Measurements from ENCODE around the gene ROMO1.

Gene ROMO1

DNA sequence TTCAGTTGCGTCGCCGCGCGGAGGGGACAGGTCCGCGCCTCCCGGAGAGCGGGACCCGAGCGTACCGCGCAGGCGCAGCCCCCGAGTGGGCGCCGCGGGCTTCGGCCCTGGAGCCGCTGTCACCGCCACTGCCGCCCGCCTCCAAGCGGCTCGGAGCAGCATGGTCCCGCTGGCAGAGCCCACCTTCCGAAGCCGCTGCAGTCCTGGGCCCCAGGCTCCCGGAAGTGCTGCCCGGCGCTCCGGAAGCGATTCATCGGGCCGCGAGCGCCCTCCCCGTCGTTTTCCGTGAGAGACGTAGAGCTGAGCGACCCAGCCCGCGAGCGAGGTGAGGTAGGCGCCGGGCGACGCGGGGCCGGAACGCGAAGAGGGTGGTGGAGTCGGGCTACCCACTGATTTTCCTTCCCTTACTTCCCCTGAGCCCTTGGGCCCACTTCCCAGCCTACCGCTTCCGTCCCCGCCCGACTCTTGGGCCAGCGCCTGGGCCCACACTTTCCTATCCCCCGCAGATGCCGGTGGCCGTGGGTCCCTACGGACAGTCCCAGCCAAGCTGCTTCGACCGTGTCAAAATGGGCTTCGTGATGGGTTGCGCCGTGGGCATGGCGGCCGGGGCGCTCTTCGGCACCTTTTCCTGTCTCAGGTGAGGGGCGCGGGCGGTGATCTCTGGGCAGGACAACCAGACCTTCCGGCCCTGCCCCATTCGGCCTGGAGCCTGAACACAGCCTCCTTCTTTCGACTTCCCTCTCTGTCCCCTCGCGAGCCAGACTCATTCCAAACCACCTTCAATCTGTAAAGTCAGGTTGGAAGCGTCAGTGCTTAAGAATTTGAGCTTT, at the start of gene ROMO1, which contains the start of gene NFS1:
ROMO1 (plus strand) TSS at position 279 of the 830 bp plus-strand sequence; CDS start at position 507, 228 bp downstream.
NFS1 (minus strand) TSS at position 226 of the 830 bp plus-strand sequence; CDS start at position 162, 64 bp downstream.
- FAIRE-seq, result no peak

DNA sequence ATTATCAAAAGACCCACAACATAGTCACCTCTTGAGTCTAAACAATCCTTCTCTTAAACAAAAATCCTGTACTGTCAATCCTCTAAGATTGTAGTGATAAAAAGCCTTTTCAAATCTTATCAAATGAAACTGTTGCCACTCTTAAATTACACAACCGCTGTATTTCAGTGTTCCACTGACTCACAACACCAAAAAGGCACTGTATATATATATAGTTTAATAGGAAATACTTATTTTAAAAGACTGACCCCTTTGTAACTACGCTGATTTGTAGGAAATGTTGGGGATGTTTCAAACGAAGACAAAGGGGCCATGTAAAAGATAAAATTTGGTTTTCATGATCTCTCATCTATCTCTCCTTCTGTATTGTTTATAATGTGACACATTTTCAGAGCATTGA, 48.6 kb upstream of the ROMO1 start:
- FAIRE-seq, result no peak

DNA sequence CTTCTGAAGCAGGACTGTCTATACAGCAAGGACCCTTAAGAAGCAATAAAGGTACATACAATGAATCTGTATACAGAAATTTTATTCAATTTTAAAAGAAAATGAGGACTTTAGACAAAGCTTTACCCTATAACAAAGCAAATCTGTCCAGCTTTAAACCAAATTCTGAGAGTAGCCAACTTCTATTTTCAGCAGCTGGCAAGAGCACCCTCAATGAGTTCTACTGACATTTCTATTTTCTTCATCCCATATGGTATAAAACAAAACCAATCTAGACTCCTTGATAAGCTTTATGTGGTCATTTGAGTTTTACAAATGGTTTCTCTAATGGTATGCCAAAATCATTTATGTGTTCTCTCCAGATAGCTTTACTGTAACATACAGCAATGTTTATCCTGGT, 47.2 kb upstream of the ROMO1 start:
- FAIRE-seq, result no peak

DNA sequence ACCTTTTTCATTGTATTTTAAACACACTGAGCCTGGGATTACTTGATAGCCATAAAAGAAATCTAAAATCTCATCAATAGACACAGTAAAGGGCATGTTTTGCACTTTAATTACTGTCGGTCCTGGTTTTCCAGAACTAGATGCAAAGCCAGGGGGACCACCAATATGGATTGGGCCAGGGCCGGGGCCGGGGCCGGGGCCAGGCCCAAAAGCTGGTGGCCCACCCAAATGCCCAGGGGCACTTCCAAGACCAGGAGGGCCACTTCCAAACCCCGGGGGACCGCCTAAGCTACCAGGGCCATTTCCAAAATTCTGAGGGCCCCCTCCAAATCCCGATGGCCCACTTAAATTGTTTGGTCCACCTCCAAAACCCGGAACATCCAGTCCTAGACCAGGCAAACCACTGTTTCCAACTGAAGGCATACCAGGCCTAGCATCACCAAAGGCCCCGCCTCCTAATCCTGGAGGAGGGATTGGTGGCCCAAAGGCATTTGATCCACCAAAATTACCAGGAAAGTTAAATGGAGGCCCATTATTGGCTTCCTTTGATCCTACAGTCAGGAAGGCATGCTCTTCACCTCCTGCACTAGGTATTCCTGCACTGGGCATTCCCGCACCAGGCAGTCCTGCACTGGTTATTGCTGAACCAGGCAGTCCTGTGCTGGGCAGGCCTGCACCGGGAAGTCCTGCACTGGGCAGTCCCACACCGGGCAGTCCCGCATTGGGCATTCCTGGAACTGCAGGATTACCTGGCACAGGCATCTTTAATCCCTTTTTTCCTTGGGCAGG, 46.4 kb upstream of the ROMO1 start:
- FAIRE-seq, result no peak

DNA sequence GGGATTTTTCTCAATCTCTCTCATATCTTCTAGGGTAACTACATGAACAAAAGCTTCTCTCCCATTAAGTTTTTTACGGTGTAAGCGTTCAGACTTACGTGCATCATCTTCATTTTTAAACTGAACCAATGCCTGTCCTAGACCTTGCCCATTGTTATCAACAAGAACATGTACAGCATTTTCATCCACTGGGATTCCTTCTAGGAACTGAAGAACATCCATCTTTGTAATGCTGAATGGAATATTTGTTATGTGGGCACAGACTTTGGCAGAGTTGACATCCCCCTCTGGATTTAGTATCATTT, 45.8 kb upstream of the ROMO1 start:
- FAIRE-seq, result no peak

DNA sequence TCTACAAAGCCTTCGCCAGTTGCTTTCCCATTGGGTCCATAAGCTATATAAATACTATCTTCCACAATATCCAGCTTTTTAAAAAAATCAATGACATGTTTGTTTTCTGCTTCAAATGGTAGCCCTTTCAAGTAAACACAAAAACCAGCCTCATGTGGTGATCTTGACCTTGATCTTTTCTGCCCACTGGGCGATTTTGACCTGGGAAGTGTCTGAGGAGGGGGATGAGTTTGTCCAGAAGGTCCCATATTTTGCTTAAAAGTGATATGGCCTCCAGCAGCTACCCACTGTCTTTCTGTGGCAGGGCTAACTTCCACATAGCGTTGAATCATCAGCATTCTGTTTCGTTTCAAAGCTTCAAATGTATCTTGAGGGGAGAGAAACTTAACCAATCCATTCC, 45.3 kb upstream of the ROMO1 start:
- no peak for FAIRE-seq

DNA sequence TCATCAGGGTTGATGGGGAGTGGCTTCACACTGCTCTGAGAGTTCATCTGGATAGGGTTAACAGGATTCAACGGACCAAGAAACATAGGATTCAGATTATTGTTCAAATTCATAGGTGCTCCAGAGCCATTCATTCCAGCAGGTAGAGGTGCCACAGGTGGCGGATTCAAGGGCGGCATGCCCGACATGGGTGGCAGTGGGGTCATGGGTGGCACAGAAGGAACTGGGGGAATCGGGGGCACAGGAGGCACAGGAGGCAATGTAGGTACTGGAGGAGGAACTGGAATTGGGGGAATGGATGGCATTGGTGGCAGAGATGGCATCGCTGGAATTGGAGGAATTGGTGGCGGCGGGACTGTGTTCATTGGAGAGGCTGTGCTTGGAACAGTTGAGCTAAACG, 44.8 kb upstream of the ROMO1 start:
- no peak for FAIRE-seq

DNA sequence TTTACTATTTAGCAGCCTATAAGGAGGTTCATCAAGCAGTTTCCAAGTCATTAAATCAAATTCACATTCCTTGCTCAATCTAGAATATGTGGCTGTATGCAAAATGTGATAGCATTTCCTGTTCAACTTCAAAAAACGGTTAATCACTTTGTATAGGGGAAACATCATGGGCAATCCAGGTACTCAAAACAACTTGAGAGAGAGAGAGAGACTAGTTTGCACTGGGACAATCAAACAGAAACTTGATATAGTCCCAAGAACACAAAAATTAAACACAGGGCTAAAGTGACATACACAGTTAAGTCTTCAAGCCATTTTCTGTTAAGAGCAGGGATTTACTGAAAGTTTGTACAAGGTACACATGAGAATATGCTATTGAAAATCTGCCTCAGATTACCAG, 41.9 kb upstream of the ROMO1 start:
- FAIRE-seq, result no peak

DNA sequence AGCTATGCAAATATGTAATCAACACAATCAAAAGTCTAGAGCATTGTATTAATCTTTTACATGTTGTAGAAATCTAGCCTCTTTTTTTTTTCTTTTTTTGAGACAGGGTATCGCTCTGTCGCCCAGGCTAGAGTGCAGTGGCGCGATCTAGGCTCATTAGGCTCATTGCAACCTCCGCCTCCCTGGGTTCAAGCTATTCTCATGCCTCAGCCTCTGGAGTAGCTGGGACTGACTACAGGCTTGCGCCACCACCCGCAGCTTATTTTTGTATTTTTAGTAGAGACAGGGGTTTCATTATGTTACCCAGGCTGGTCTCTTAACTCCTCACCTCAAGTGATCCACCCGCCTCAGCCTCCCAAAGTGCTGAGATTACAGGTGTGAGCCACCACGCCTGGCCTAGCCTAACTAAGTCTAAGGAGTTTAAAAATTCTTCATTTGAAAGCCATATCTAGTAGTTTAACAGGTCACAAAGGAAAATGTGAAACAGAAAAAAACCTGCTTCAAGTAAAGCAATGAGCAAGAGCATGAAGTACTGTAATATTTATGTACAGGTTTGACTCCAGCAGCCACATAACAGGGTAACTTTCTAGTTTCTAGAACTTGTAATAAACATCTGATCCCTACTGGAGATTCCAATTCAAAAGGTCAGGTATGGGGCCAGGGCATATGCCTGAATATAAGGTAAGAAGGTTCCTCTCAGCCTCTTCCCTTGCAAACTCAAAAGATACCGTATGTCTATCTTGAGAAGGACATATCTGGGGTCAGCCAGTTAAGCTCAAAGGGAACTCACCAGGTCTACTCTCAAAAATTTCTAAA, 38.9 kb upstream of the ROMO1 start:
- no peak for FAIRE-seq

DNA sequence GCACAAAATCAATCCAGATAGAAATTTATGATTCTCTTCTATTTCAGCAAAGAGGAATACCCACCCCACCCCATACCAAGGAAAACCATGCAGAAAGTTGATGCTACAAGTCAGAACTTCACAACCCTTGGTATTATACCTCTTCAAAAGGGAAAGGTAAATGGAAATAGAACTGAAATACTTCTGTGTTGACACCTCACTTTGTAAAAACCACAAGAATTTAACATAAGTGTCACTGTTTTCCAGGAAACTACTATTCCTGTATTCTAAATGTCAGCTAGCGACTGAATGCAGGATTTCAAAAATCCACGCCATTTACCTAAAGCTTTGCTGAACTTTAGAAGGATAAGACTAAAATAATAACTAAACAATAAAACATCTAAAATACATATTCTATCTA, 38.2 kb upstream of the ROMO1 start:
- no peak for FAIRE-seq

DNA sequence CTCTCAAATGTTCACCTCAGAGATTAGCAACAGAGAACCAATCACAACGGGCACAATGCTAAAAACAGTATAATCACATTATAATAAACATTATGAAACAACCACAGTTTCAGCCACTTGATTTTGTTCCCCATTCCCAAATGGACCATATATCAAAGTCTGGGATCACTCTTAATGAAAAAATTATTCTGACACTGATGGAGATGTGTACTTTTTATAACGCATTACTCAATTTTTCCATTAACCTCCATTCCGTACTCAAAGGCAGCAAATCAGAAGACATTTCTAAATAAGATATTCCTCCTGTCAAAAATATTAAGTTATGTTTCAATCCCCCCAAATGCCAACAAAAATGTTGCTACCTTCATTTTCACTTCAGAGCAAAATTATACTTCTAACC, 37.3 kb upstream of the ROMO1 start:
- FAIRE-seq, result no peak

DNA sequence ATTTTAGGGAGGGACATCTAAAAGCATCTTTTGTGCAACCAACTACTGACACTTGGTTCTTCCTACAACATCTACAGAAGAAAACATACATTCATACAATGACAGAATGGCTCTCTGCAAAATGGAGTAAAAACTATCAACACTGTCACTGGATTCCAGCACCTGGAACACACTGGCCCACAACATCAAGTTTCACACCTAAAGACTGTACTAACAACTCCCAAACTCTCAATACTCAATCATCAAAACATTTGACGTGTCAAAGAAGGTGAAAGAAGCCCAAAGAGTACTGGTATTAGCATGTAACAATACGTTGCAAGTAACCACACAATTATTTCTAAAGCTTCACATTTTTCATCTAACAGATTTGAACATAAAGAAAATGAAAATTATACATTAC, 36.7 kb upstream of the ROMO1 start:
- no peak for FAIRE-seq

DNA sequence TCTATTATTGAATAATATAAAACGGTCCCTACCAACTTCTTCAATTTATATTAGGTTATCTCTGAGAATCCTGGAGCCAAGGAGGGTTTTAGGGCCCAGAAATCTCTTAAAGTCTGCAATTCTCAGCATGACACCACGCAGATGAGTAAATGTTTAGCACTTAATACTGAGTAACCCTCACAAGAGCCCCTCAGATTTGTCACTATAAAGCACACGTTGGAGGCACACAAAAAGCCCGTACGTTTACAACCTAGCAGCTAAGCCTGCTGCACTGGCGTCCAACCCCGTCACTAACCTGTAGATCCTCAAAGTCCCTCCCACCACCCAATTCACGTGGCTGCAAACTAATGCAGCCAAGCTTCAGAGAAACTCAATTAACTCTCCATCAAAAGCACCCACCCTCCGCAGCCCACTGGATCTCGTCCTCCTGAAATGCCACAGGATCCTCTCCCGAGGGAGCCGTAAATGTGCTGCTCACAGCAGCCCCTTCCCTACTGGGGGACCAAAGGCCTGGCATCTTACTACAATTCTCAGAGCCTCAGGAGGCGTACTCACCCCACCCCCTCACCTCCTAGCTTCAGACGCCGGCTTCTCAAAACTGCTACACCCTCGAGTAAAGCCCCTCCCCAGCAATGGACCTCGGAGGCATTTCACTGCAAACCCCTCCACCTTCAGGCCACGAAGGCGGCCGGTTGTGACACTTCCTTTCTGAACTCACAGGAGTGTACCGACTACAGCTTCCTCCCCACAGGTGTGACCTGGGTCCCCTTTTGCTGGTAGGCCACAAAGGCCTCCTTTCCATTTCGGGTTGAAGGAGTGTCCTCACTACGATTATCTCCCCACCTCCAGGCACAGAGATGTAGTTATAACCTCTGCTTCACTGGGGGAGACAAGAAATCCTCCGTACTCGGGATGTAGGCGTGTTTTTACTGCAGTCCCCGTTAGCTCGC, 35.4 kb upstream of the ROMO1 start:
- FAIRE-seq, result no peak

DNA sequence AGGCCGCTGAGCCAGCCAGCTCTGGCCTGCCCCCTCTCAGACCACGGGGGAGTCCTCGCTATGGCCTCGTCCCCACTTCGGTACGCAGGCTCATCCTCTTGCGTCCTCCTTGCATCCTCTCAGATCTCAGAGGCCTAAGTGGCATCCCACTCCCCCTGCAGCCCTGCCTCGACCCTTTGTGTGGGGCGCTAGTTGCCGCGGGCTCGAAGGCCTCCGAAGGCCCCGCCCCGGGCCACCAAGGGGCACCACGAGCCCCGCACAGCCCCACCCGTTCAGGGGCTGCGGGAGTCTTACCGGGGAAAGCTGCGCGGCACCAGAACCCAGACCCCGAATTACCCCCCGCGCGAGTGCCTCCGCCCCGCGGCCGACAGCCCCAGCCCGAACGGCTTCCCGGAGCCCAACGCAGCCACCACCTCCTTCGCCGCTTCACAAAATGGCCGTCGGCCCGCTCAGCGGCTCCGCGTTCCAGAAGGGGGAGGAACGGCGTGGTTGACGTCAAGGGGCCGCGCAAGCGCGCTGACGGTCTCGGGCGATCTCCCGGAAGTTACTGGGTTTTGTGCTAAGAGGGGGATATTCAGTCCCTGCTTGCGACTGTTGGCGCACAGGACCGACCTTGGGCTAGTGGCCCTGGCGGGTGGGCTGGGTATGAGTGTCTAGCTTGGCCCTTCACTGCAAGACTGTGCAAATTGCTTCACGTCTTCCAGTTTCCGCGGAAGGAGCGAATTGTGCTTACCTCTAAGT, 34.6 kb upstream of the ROMO1 start, which contains the start of the genes CPNE1 and RBM12:
CPNE1 (minus strand) TSS at position 435 of the 741 bp plus-strand sequence. CDS start 31,977 bp downstream, outside the sequence.
RBM12 (minus strand) TSS at position 435 of the 741 bp plus-strand sequence. CDS start 9,578 bp downstream, outside the sequence.
- no peak for FAIRE-seq

DNA sequence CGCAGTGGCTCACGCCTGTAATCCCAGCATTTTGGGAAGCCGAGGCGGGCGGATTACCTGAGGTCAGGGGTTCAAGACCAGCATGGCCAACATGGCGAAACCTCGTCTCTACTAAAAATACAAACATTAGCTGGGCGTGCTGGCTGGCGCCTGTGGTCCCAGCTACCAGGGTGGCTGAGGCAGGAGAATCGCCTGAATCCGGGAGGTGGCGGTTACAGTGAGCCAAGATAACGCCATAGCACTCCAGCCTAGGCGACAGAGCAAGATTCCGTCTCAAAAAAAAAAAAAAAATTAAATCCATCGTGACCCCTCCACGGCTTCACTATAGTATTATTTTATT, 33.3 kb upstream of the ROMO1 start:
- FAIRE-seq, result no peak

DNA sequence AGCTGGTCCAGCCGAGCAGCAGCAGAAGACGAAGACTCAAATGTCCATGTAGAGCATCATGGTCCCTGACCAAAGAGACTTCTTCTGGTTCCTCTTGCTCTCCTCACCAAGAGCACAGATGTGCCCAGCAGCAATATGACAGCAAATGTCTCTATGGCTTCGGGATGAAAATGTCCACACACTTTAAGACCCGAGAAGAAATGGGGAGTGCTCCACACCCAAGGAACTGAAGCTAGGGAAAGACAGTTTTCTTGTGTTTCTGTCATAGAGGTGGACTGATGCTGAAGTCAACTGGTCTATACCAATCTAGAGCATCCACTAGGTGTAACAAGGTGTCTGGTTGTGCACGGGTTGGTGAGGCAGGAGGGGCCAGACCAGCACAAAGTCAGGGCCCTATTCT, 30.0 kb upstream of the ROMO1 start:
- no peak for FAIRE-seq

DNA sequence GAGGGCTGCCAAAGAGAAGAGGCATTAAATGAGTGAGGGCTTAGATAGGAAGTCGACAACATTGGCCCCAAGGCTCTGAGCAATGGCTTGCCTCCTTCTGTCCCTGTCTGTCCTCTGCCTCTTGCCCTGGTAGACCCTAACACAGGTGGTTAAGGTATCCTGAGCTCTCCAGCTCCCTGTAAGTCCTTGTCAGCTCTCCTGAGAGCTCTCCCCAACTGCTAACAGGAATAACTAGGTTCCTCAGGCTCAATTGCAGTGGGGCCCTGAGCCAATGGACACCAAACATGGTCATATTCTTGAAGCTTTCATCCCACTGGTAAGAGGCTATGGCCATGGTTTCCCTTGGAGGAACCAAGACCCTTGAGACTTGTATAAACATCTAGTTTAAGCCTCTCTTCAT, 29.5 kb upstream of the ROMO1 start:
- no peak for FAIRE-seq

DNA sequence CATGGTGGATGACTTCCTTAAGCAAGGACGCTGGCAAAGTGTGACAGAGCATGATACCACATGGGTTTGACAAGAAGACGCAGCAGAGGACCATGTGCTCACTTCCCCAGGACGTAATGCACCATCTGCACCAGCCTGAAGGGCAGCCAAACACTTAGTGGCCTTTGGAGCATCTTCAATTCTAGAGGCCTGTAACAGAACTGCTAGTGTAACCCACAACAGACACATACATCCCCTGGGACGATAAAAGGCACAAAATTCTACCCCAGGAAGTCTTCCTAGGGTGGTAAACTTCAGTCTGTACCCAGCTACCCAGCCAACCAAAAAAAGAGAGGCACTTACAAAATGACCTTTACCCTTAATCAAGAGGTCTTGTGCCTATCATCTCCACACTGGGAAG, 25.3 kb upstream of the ROMO1 start:
- no peak for FAIRE-seq

DNA sequence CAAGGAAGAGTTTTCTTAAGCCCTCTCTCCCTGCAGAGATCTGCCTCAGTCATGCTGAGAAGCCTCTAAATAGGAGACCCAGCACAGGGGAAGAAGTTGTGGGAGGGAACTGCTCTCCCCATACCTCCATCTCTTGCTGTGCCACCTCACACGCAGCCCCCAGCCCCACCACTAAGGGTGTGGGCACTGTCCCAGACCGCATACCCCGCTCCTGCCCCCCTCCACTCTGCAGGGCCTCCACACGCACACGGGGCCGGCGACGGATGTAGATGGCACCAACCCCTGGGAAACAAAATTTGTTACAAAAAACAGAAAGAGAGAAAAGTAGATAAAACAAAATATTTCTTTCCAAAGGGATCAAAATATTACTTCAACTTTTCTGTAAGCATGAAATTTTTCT, 24.3 kb upstream of the ROMO1 start:
- no peak for FAIRE-seq

DNA sequence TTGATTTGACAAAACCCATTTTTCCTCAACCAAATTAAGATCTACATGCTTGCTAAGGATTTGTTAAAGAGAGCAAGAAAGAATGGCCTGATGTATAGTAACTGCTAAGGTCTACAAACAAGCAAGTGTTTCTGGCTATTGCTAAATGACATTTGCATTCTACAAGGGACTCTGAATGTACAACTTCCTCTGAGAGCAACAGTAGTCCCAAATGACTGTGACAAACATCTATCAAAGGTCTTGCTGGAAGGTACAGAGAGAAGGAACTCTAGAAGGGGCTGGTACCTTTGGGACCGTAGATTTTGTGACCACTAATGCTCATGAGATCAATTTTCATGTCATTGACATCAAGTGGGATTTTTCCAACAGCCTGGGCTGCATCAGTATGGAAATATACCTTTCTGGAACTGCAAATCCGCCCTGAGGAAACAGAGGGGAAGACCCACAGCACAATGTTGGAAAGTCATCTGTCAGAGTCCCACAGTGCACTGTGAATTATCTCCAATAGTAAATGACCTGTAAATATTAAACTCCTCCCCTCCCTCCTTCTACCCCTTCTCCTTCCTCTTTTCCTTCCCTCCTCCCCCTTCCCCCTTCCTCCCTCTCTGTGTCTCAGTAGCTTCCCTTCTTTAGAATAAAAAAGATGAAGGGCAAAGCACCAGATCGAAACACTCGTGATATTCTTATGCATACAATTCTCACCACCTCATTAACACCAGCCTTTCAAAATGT, 18.6 kb upstream of the ROMO1 start:
- FAIRE-seq, result no peak

DNA sequence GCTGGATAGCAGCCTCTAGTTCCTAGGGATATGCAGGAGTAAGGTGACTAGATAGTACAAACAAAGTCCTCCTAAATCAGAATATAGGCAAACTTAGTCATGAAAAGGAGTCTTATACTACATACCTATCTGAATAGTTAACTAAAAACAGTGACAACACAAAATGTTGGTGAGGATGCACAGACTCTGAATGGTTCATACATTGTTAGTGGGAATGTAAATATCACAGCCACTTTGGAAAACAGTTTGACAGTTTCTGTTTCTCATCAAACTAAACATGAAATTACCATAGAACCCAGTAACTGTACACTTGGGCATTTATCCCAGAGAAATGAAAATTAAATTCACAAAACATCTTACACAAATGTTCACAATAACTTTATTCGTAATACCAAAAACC, 17.2 kb upstream of the ROMO1 start:
- no peak for FAIRE-seq
